Lung (tissue), 12 donors: Measurements from ENCODE around the gene PARP14. TPM values are rescaled to one million over a fixed set of nuclear protein-coding genes. Genes with fewer than 3 reads are reported as not detected.

Source experiments
- ATAC-seq: fragments of 200-7000 bp; cut with Tn5 transposase; one replicate; pipeline ENCODE4 v1.9.1; 2020; ENCODE audit warnings: moderate number of reproducible peaks; ENCODE audit not compliant: insufficient read depth, low FRiP score
- DNase-seq, 3 donors: peaks; one replicate each; pipeline ENCODE4 v3.0.0-alpha.2; 2013 to 2017
- H3K27ac ChIP-seq, 2 donors: one replicate each; pipeline ENCODE4 v1.5.1; 2013; ENCODE audit warnings: mild to moderate bottlenecking in 2 of 2, moderate library complexity in 2 of 2, control low read depth in 1 of 2, inconsistent platforms in 1 of 2, low read depth in 1 of 2, low read length in 1 of 2
- H3K27me3 ChIP-seq, 3 donors: one replicate each; pipeline ENCODE4 v1.5.1; 2013; ENCODE audit warnings: low read length in 2 of 3; ENCODE audit not compliant: control insufficient read depth in 3 of 3, insufficient read depth in 3 of 3
- H3K36me3 ChIP-seq, 4 donors: one replicate each; pipeline ENCODE4 v1.5.1; 2013; ENCODE audit warnings: low read length in 4 of 4, mild to moderate bottlenecking in 1 of 4, moderate library complexity in 1 of 4; ENCODE audit not compliant: control insufficient read depth in 4 of 4, insufficient read depth in 4 of 4
- H3K4me1 ChIP-seq, 5 donors: one replicate each; pipeline ENCODE4 v1.5.1; 2013; ENCODE audit warnings: low read length in 5 of 5, mild to moderate bottlenecking in 2 of 5, moderate library complexity in 1 of 5; ENCODE audit not compliant: control insufficient read depth in 5 of 5, insufficient read depth in 5 of 5
- H3K4me3 ChIP-seq: one replicate; pipeline ENCODE4 v1.5.1; 2013; ENCODE audit warnings: mild to moderate bottlenecking, control low read depth, moderate library complexity
- H3K9ac ChIP-seq, 2 donors: one replicate each; pipeline ENCODE4 v1.5.1; 2013; ENCODE audit warnings: low read length in 2 of 2, control low read depth in 1 of 2; ENCODE audit not compliant: insufficient read depth in 1 of 2
- H3K9me3 ChIP-seq, 4 donors: one replicate each; pipeline ENCODE4 v1.5.1; 2013; ENCODE audit warnings: low read length in 3 of 4, mild to moderate bottlenecking in 1 of 4, moderate library complexity in 1 of 4; ENCODE audit not compliant: control insufficient read depth in 4 of 4, insufficient read depth in 3 of 4
- CTCF ChIP-seq: IDR thresholded peaks from 2 replicates; pipeline ENCODE4 v1.5.1; 2012; ENCODE audit warnings: mild to moderate bottlenecking; ENCODE audit errors: control extremely low read depth, extremely low read depth
- WGBS, 2 donors: extraction: QIAGEN DNeasy Blood & Tissue Kit; methylation state at CpG; one replicate each; pipeline ENCODE4 v1.1.7; 2013; 5-methylcytosine and 5-hydroxymethylcytosine counted together
- polyA plus RNA-seq, 2 donors: library from polyadenylated mRNA; stranded (reverse); fragments of 200-250 nt; gene quantifications; one replicate each; pipeline ENCODE4 v1.2.1, GENCODE V29; 2013
- total RNA-seq, 2 donors: library from RNA; depleted of rRNA in 1 of 2; stranded (reverse); fragments of >200 nt in 1 of 2; gene quantifications; one replicate each; pipeline ENCODE4 v1.2.1, GENCODE V29; 2014 to 2021
- donor health status: control.
- donor health status: control.
- donor health status: Bipolar disorder and iron deficiency.
- donor health status: healthy.
- donor health status: DM: yes; HTN: yes; CAD: no.

Gene PARP14
- total and polyA plus RNA-seq, 4 donors: 25.6 to 118 (median 54.1) TPM

- TF ChIP-seq CTCF: no peak
- ATAC-seq: no peak
Measured at GRCh38 chr3:122688996-122689395, 8.4 kb downstream of the PARP14 start.

GRCh38 chr3:122689587-122689986 is 8.9 kb downstream of the PARP14 start:
- WGBS, 2 donors: 96 to 98% methylated on average over 2 of the region's 2 CpGs
- H3K27ac ChIP-seq: no peak overlapping the region
- DNase-seq: no peak
- no peaks in the 10 kb centered on the region for H3K9me3 ChIP-seq
- TF ChIP-seq CTCF: no peak
- H3K27me3 ChIP-seq: no peaks in the 10 kb centered on the region
- peaks cover 8 to 37% (median 34%) of the 10 kb centered on the region in 4 donors for H3K36me3 ChIP-seq
- peaks cover 0 to 3% (median 0%) of the 10 kb centered on the region in 5 donors for H3K4me1 ChIP-seq
- ATAC-seq: no peak
- no peak overlapping the region for H3K9ac ChIP-seq
- no peak overlapping the region for H3K4me3 ChIP-seq

More at GRCh38 chr3:122688996-122689395, 8.4 kb downstream of the PARP14 start:
- Histone ChIP-seq H3K9ac (no peak overlapping the region), H3K27ac (no peak overlapping the region), H3K36me3 (peaks cover 8 to 31% (median 30%) of the 10 kb centered on the region in 4 donors), H3K9me3 (no peaks in the 10 kb centered on the region), H3K4me3 (no peak overlapping the region), H3K27me3 (no peaks in the 10 kb centered on the region), H3K4me1 (peaks cover 0 to 3% (median 0%) of the 10 kb centered on the region in 5 donors)
- DNase-seq: no peak
- 75 to 83% methylated on average over 4 of the region's 4 CpGs for WGBS, 2 donors

GRCh38 chr3:122690096-122690495 is 9.5 kb downstream of the PARP14 start:
- no peak for DNase-seq
- Histone ChIP-seq H3K36me3 (peaks cover 8 to 42% (median 34%) of the 10 kb centered on the region in 4 donors), H3K27ac (no peak overlapping the region), H3K9ac (no peak overlapping the region), H3K4me3 (no peak overlapping the region), H3K9me3 (no peaks in the 10 kb centered on the region), H3K4me1 (peaks cover 0 to 3% (median 0%) of the 10 kb centered on the region in 5 donors), H3K27me3 (no peaks in the 10 kb centered on the region)
- ATAC-seq: no peak
- no peak for TF ChIP-seq CTCF
- 96 to 98% methylated on average over 1 of the region's 1 CpG for WGBS, 2 donors

GRCh38 chr3:122691195-122691594 is 10.6 kb downstream of the PARP14 start:
- H3K4me3 ChIP-seq: no peak overlapping the region
- H3K9me3 ChIP-seq: no peaks in the 10 kb centered on the region
- TF ChIP-seq CTCF: no peak
- H3K27ac ChIP-seq: no peak overlapping the region
- H3K36me3 ChIP-seq: peaks cover 11 to 51% (median 35%) of the 10 kb centered on the region in 4 donors
- H3K27me3 ChIP-seq: no peaks in the 10 kb centered on the region
- DNase-seq (no peak), ATAC-seq (no peak)
- H3K4me1 ChIP-seq: peaks cover 0 to 3% (median 0%) of the 10 kb centered on the region in 5 donors
- WGBS, 2 donors: 95 to 98% methylated on average over 4 of the region's 4 CpGs
- H3K9ac ChIP-seq: no peak overlapping the region
